ENCODE results near the gene TEX50. TPM values are rescaled to one million over a fixed set of nuclear protein-coding genes. Genes with fewer than 3 reads are reported as not detected.

Gene TEX50
- total RNA-seq, 1 experiment from 2014 or later: not detected

- intact Hi-C loops (cut with micrococcal nuclease): no loop called here
- no peak overlapping the region for H3K4me2 ChIP-seq (ENCODE audit: low read length)
- no peaks in the 10 kb centered on the region for H3K27me3 ChIP-seq (ENCODE audit: insufficient read depth, low read length)
- H3K79me2 ChIP-seq (ENCODE audit: insufficient read depth, low read length): no peaks in the 10 kb centered on the region
- no TSS peak for BruUV-seq (replicated peaks)
- ChIA-PET RAD21 (ENCODE audit: low non-redundant PET in 1 of 2, low total read pairs in 2 of 2, uncharacterized antibody in 2 of 2, unreplicated experiment in 2 of 2) (no interaction called here), POLR2A (no interaction called here), CTCF (no interaction called here)
- no peak for DNase-seq (ENCODE audit: low read depth, low spot score)
- H3K9me3 ChIP-seq (ENCODE audit: control insufficient read depth in 1 of 2, insufficient read depth in 1 of 2, low read depth in 1 of 2, low read length in 2 of 2): no peaks in the 10 kb centered on the region
- no peak overlapping the region for H2AFZ ChIP-seq (ENCODE audit: low read depth, low read length, poor library complexity, severe bottlenecking)
- H4K20me1 ChIP-seq (ENCODE audit: insufficient read depth): no peaks in the 10 kb centered on the region
- no peak for TF ChIP-seq ZNF274 (IDR thresholded peaks at IDR 0.05; ENCODE audit: low read depth, low read length)
- TF ChIP-seq ATF3 (IDR thresholded peaks at IDR 0.05): no peak
- TF ChIP-seq, protein P1, sequence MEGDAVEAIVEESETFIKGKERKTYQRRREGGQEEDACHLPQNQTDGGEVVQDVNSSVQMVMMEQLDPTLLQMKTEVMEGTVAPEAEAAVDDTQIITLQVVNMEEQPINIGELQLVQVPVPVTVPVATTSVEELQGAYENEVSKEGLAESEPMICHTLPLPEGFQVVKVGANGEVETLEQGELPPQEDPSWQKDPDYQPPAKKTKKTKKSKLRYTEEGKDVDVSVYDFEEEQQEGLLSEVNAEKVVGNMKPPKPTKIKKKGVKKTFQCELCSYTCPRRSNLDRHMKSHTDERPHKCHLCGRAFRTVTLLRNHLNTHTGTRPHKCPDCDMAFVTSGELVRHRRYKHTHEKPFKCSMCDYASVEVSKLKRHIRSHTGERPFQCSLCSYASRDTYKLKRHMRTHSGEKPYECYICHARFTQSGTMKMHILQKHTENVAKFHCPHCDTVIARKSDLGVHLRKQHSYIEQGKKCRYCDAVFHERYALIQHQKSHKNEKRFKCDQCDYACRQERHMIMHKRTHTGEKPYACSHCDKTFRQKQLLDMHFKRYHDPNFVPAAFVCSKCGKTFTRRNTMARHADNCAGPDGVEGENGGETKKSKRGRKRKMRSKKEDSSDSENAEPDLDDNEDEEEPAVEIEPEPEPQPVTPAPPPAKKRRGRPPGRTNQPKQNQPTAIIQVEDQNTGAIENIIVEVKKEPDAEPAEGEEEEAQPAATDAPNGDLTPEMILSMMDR (IDR thresholded peaks at IDR 0.05 in 2 of 3, conservative IDR thresholded peaks at IDR 0.05 in 1 of 3; ENCODE audit: borderline replicate concordance in 1 of 3, insufficient read depth in 1 of 3, low read depth in 2 of 3, low read length in 2 of 3): no peak
- no peak for TF ChIP-seq TCF7L2 (IDR thresholded peaks at IDR 0.05; ENCODE audit: borderline replicate concordance, extremely low read depth, insufficient read depth, insufficient read length)
- no peak for TF ChIP-seq ZFX (IDR thresholded peaks at IDR 0.05)
- TF ChIP-seq RAD21 (IDR thresholded peaks at IDR 0.05; ENCODE audit: low read depth): no peak
- no peak for TF ChIP-seq CBX3 (IDR thresholded peaks at IDR 0.05; ENCODE audit: low read depth)
- TF ChIP-seq REST (IDR thresholded peaks at IDR 0.05; ENCODE audit: low read depth): no peak
- ATAC-seq: no peak
- H3K27ac ChIP-seq (ENCODE audit: low read depth, low read length): no peak overlapping the region
- no peak overlapping the region for H3K9ac ChIP-seq (ENCODE audit: low read length)
- no peaks in the 10 kb centered on the region for H3K9me2 ChIP-seq (ENCODE audit: insufficient read depth)
- H3K36me3 ChIP-seq (ENCODE audit: control insufficient read depth in 1 of 2, insufficient read depth in 2 of 2, low read length in 2 of 2): no peaks in the 10 kb centered on the region
- H3K4me1 ChIP-seq (ENCODE audit: control insufficient read depth in 1 of 2, insufficient read depth in 2 of 2, low read length in 2 of 2): no peaks in the 10 kb centered on the region
- no peak overlapping the region for H3K4me3 ChIP-seq (replicated peaks in 1 of 2; ENCODE audit: low read depth in 1 of 2, low read length in 2 of 2)
These were observed 26.1 kb downstream of the TEX50 start for GRCh38 chr1:173661271-173661670.
